ENCODE measurements around the gene LPCAT3.

DNA sequence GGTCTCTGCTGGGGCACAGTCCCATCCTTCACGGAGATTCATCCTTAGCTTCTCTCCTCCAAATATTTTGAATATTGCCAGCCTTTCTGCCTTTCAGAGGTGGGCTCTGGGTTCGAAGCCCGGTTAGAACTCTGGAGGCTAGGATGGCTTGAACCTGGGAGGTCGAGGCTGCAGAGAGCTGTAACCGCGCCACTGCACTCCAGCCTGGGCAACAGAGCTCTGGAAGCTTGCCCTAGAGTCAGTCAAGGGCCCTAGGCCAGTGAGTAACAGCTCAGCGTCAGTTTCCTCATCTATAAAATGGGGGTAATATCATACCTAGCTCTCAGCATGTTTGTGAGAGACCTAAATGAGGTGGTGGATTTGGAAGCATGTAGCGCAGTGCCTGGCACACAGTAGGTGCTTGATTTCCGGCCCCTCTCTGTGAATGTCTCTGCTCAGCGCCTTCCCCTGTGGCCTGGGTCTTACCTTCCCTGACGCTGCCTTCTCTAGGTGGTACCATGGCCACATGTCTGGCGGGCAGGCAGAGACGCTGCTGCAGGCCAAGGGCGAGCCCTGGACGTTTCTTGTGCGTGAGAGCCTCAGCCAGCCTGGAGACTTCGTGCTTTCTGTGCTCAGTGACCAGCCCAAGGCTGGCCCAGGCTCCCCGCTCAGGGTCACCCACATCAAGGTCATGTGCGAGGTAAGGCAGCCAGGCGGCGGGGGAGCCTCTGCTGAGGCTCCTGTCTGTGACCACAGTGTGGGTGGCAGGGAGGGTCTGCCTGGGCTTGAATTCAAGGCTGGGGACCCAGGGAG is 63.8 kb downstream of the LPCAT3 start:
- TF ChIP-seq, protein P1, sequence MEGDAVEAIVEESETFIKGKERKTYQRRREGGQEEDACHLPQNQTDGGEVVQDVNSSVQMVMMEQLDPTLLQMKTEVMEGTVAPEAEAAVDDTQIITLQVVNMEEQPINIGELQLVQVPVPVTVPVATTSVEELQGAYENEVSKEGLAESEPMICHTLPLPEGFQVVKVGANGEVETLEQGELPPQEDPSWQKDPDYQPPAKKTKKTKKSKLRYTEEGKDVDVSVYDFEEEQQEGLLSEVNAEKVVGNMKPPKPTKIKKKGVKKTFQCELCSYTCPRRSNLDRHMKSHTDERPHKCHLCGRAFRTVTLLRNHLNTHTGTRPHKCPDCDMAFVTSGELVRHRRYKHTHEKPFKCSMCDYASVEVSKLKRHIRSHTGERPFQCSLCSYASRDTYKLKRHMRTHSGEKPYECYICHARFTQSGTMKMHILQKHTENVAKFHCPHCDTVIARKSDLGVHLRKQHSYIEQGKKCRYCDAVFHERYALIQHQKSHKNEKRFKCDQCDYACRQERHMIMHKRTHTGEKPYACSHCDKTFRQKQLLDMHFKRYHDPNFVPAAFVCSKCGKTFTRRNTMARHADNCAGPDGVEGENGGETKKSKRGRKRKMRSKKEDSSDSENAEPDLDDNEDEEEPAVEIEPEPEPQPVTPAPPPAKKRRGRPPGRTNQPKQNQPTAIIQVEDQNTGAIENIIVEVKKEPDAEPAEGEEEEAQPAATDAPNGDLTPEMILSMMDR (IDR thresholded peaks at IDR 0.05; ENCODE audit: insufficient read depth, low read length) = no peak
- no peak for TF ChIP-seq SPI1 (IDR thresholded peaks at IDR 0.05; ENCODE audit: borderline replicate concordance, low read depth)
- no peak for TF ChIP-seq GABPA (IDR thresholded peaks at IDR 0.05; ENCODE audit: low read depth)

All from HL-60 (cell line).